ENCODE data around the gene SEPHS1. TPM values are rescaled to one million over a fixed set of nuclear protein-coding genes. Genes with fewer than 3 reads are reported as not detected.
"Not testable (repeated sequence)": the region's sequence is repeated elsewhere in the genome, so short reads cannot be mapped to it uniquely, and the experiment has no call there.

The SEPHS1 gene
- total RNA-seq, 1 experiment from 2014 or later, result 77.1 TPM

GRCh38 chr10:13308096-13308495 is 40.0 kb downstream of the SEPHS1 start:
- H3K9me3 ChIP-seq (replicated peaks), result no peaks in the 10 kb centered on the region
- H3K36me3 ChIP-seq, result no peaks in the 10 kb centered on the region
- no peaks in the 10 kb centered on the region for H3K4me1 ChIP-seq (replicated peaks)
- DNase-seq (ENCODE audit: low read depth in 1 of 2, low spot score in 2 of 2), result no peak
- H3K27me3 ChIP-seq (replicated peaks), result no peaks in the 10 kb centered on the region
- H3K27ac ChIP-seq, result no peak overlapping the region
- no peak overlapping the region for H3K4me3 ChIP-seq

DNA sequence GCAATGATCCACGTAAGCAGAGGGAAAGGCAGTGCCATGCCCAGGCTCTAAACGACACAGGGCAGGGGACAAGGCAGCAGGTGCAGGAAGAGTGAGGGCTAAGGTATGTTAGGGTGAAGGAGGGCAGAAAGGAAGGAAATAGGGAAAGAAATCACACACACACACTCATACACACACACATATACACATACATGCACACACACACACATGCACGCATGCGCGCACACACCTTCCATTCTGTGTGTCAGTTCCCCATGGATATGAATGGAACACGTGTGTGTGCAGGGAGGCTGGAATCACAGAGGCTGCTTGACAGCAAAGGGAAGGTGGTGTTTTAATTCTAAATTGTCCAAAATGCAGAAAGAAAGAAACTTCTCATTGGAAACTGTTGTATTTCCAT is 42.0 kb downstream of the SEPHS1 start:
- H3K4me1 ChIP-seq (replicated peaks), result peaks cover 10% of the 10 kb centered on the region; the same call in 1 of the 2 replicates
- no peaks in the 10 kb centered on the region for H3K27me3 ChIP-seq (replicated peaks)
- no peaks in the 10 kb centered on the region for H3K36me3 ChIP-seq
- no peak for DNase-seq (ENCODE audit: low read depth in 1 of 2, low spot score in 2 of 2)
- H3K27ac ChIP-seq, result no peak overlapping the region
- H3K9me3 ChIP-seq (replicated peaks), result no peaks in the 10 kb centered on the region
- no peak overlapping the region for H3K4me3 ChIP-seq

- Histone ChIP-seq H3K27me3 (replicated peaks) (no peaks in the 10 kb centered on the region), H3K36me3 (0 out of 2 replicates have a peak, but pooled peaks cover 4% of the 10 kb centered on the region), H3K27ac (no peak overlapping the region), H3K4me1 (replicated peaks) (peaks cover 14% of the 10 kb centered on the region), H3K9me3 (replicated peaks) (no peaks in the 10 kb centered on the region), H3K4me3 (peak overlapping the region; percentile 50)
- DNase-seq (ENCODE audit: low read depth in 1 of 2, low spot score in 2 of 2), result no peak
Observed at GRCh38 chr10:13302821-13303555, 45.1 kb downstream of the SEPHS1 start.

DNA sequence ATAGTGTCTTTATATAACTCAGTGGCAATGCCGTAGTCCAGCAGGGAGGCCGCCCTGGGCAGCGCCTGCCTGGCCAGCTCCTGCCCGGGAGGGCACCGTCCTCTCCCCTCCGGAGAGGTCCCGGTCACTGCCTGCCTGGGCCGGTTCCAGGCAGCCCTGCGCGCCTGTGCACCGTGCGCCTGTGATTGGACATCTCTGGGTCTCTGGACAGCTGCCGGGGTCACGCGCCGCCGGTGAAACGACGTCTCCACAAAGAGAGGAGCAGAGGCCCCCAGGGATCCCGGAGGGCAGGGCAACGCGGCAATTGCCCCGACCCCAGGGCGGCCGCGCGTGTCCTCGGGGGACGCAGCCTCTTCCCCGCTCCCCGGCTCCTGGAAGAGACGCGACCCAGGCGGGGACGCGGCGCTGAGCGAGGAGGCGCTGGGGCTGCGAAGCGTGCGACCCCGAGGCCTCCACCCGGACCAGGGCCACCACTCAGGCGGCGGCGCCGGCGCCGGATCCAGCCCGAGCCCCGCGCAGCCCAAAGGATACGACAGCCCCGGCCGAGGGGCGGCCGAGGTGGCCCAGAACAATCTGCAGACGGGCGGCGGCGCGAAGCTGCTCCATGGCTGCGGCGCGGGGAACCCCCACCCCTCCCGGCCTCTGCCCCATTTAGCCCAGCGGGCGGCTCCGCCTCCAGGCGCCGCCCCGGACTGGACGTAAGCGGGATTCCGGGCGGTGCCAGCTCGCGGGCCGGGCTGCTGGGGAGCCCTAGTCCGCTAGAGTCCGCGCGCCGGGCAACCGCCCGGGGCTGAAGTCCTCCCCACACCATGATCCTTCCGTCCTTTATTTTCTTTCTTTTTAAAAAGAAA is 48.4 kb downstream of the SEPHS1 start, which contains the start of gene PHYH:
TSS of gene PHYH (minus strand) at position 628 of the 851 bp plus-strand sequence. CDS start at position 606, 22 bp downstream.
- H3K4me1 ChIP-seq (replicated peaks), result peaks cover 14% of the 10 kb centered on the region
- 0 out of 2 replicates have a peak, but pooled peaks cover 4% of the 10 kb centered on the region for H3K36me3 ChIP-seq
- peak within 1 kb of the TSS; percentile 75 for H3K4me3 ChIP-seq
- H3K27ac ChIP-seq, result peak within 1 kb of the TSS; percentile 76
- peak; percentile 85 for DNase-seq (ENCODE audit: low read depth in 1 of 2, low spot score in 2 of 2)
- H3K27me3 ChIP-seq (replicated peaks), result no peaks in the 10 kb centered on the region
- H3K9me3 ChIP-seq (replicated peaks), result no peaks in the 10 kb centered on the region

DNA sequence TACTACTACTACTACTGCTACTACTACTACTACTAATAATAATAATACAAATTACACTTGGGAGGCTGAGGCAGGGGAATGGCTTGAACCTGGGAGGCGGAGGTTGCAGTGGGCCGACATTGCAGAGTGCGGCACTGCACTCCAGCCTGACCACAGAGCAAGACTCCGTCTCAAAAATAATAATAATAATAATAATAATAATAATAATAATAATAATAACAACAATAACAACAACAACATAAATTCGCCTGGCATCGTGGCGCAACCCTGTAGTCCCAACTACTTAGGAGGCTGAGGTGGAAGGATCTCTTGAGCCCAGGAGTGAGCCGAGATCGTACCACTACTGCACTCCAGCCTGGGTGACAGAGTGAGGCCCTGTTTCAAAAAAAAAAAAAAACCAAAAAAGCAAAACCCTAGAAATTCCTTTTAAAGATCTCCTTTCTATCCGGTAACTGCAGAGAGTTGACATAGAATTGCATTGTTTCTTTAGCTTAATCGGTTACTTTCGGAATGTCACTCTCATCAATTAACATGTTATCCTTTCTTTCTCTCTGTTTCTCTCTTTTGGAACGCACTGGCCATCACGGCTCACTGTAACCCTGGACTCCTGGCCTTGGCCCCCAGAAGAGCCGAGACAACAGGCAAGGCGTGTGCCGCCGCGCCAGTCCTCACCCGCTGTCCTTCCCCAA is 49.2 kb downstream of the SEPHS1 start:
- Histone ChIP-seq H3K4me1 (replicated peaks) (peaks cover 14% of the 10 kb centered on the region), H3K36me3 (0 out of 2 replicates have a peak, but pooled peaks cover 4% of the 10 kb centered on the region), H3K9me3 (replicated peaks) (no peaks in the 10 kb centered on the region), H3K27me3 (replicated peaks) (no peaks in the 10 kb centered on the region), H3K27ac (peak overlapping the region; percentile 76), H3K4me3 (peak overlapping the region; percentile 75)
- DNase-seq (ENCODE audit: low read depth in 1 of 2, low spot score in 2 of 2), result no peak

GRCh38 chr10:13296476-13296875 is 51.6 kb downstream of the SEPHS1 start:
- Histone ChIP-seq H3K4me3 (no peak overlapping the region), H3K27me3 (replicated peaks) (no peaks in the 10 kb centered on the region), H3K27ac (no peak overlapping the region), H3K9me3 (replicated peaks) (no peaks in the 10 kb centered on the region), H3K4me1 (replicated peaks) (peaks cover 7% of the 10 kb centered on the region), H3K36me3 (0 out of 2 replicates have a peak, but pooled peaks cover 4% of the 10 kb centered on the region)
- DNase-seq (ENCODE audit: low read depth in 1 of 2, low spot score in 2 of 2), result no peak

DNA sequence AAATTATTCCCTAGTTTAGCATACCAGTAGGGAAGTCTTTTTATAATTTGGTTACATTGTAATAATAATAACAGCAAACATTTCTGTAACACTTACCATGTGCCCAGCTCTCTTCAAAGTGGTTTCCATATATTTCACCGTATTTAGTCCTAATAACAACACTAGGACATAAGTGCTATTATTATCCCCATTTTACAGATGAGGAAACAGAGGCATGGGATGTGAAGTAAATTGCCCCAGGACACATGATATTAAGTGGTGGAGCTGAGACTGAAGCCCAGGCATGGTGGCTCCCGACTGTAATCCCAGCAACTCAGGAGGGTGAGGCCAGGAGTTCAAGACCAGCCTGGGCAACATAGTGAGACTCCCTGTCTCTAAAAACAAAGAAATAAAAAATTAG is 53.3 kb downstream of the SEPHS1 start:
- no peaks in the 10 kb centered on the region for H3K9me3 ChIP-seq (replicated peaks)
- H3K36me3 ChIP-seq, result 0 out of 2 replicates have a peak, but pooled peaks cover 3% of the 10 kb centered on the region
- H3K27me3 ChIP-seq (replicated peaks), result no peaks in the 10 kb centered on the region
- no peak for DNase-seq (ENCODE audit: low read depth in 1 of 2, low spot score in 2 of 2)
- no peak overlapping the region for H3K27ac ChIP-seq
- H3K4me1 ChIP-seq (replicated peaks), result no peaks in the 10 kb centered on the region; the same call in 1 of the 2 replicates
- no peak overlapping the region for H3K4me3 ChIP-seq

- H3K9me3 ChIP-seq (replicated peaks), result no peaks in the 10 kb centered on the region
- no peak overlapping the region for H3K27ac ChIP-seq
- no peaks in the 10 kb centered on the region for H3K4me1 ChIP-seq (replicated peaks)
- no peaks in the 10 kb centered on the region for H3K27me3 ChIP-seq (replicated peaks)
- DNase-seq (ENCODE audit: low read depth in 1 of 2, low spot score in 2 of 2), result no peak
- H3K36me3 ChIP-seq, result no peaks in the 10 kb centered on the region
- H3K4me3 ChIP-seq, result no peak overlapping the region
Observed at GRCh38 chr10:13291821-13292773, 56.0 kb downstream of the SEPHS1 start.

DNA sequence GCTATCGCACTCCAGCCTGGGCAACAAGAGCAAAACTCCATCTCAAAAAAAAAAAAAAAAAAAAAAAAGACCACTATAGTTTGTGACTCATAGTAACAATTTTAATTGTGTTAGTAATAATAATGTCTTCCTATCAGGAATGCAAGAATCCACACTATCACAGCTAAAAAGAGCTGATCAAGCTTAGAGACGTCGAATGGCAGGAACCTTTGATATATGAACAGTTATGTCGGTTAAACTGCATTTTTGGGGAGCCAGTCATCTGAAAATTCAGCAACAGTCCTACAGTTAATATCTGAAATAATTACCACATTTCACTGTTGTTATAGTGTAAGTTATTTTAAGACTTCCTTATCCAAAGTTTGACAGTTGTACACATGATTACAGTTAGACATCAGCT is 57.0 kb downstream of the SEPHS1 start:
- Histone ChIP-seq H3K27me3 (replicated peaks) (no peaks in the 10 kb centered on the region), H3K4me3 (no peak overlapping the region), H3K36me3 (no peaks in the 10 kb centered on the region), H3K9me3 (replicated peaks) (no peaks in the 10 kb centered on the region), H3K27ac (no peak overlapping the region), H3K4me1 (replicated peaks) (no peaks in the 10 kb centered on the region)
- no peak for DNase-seq (ENCODE audit: low read depth in 1 of 2, low spot score in 2 of 2)

GRCh38 chr10:13284050-13284449 is 64.0 kb downstream of the SEPHS1 start:
- H3K9me3 ChIP-seq (replicated peaks), result no peaks in the 10 kb centered on the region
- no peaks in the 10 kb centered on the region for H3K4me1 ChIP-seq (replicated peaks)
- H3K27ac ChIP-seq, result no peak overlapping the region
- no peak for DNase-seq (ENCODE audit: low read depth in 1 of 2, low spot score in 2 of 2)
- H3K36me3 ChIP-seq, result no peaks in the 10 kb centered on the region; the same call in 1 of the 2 replicates
- H3K4me3 ChIP-seq, result no peak overlapping the region
- H3K27me3 ChIP-seq (replicated peaks), result no peaks in the 10 kb centered on the region

- not testable (repeated sequence) for H3K4me3 ChIP-seq; H3K27me3 ChIP-seq (replicated peaks); H3K9me3 ChIP-seq (replicated peaks); H3K36me3 ChIP-seq; H3K27ac ChIP-seq; DNase-seq (ENCODE audit: low read depth in 1 of 2, low spot score in 2 of 2); H3K4me1 ChIP-seq (replicated peaks)
Observed at GRCh38 chr10:13282348-13282747, 65.7 kb downstream of the SEPHS1 start.

- Histone ChIP-seq H3K4me1 (replicated peaks) (no peaks in the 10 kb centered on the region), H3K27ac (no peak overlapping the region), H3K9me3 (replicated peaks) (no peaks in the 10 kb centered on the region), H3K4me3 (no peak overlapping the region), H3K36me3 (no peaks in the 10 kb centered on the region; the same call in 1 of the 2 replicates), H3K27me3 (replicated peaks) (no peaks in the 10 kb centered on the region)
- DNase-seq (ENCODE audit: low read depth in 1 of 2, low spot score in 2 of 2), result no peak
Observed at GRCh38 chr10:13276749-13277365, 71.2 kb downstream of the SEPHS1 start.
